Measurements from ENCODE around the gene SPATA46. TPM values are rescaled to one million over a fixed set of nuclear protein-coding genes. Genes with fewer than 3 reads are reported as not detected.
"Not testable (repeated sequence)": the region's sequence is repeated elsewhere in the genome, so short reads cannot be mapped to it uniquely, and the experiment has no call there.

The SPATA46 gene
- total RNA-seq, 1 donor from 2014 or later = not detected

DNA sequence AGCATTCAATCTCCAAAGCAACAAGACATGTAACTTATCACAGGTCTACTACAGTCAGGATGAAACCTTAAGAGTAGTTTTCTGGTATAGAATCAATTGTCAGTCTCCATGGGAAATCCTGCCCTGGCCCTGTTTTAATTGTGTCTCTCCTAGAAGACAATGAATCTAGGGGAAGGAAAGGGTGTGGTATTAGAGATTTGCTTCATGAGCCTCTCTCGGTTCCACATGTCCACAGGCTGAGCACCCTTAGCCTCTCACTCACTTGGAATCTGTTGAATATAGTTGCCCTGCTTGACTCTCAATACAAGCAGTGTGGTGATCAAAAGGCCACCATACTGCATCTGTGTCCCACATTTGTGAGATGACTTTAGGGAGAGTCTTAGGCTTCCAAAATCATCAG is 17.7 kb downstream of the SPATA46 start:
- DNase-seq (ENCODE audit: low read depth in 2 of 2) = peak in 1 of 2 donors; percentile 13

DNA sequence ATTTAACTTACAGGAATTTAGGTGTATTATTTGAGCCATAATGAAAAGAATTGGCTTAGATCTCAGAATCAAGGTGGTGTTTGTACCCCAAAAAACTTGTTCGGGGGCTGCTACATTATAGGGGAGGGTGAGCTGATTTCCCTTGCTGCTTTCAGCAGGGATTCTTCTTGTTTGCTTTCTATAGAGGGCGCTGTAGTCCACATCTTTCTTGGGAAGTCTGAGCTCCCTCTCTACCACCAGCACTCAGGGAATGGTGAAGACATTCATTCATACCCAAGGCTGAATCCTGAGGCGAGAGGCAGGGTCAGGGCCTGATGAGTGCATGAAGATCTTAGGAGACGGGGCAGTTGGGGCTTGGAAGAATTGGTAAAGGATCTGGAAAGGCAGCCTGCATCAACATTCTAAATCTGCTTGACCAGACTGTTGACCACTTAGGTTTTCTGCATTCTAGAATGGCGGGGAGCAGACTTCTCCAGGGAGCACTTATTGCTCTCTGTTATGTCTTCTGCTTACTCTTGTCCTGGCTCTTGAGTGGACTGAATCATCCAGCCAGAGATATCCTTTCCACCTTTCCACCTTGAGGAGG is 18.9 kb downstream of the SPATA46 start:
- peak; percentile 45 to 56 for DNase-seq (ENCODE audit: low read depth in 2 of 2)

DNA sequence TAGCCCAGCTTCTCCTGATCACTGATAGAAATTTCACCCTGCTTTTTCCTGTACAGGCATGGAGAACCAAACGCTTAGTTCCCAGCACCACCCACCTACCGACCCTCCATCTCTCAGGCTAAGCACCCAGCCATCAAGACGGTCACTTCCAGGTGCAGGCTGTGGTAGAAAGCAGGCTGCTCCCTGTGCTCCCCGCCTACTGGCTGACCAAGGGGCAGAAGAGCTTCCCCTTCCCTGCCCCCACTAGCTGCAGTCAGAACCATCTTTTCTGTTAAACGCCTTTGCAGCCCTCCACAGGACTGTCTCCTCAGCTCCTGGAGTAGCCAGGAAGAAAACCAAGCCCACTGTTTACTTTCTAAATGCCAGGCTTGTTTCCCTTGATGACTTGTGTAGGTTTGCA is 23.0 kb downstream of the SPATA46 start:
- DNase-seq (ENCODE audit: low read depth in 2 of 2) = no peak

DNA sequence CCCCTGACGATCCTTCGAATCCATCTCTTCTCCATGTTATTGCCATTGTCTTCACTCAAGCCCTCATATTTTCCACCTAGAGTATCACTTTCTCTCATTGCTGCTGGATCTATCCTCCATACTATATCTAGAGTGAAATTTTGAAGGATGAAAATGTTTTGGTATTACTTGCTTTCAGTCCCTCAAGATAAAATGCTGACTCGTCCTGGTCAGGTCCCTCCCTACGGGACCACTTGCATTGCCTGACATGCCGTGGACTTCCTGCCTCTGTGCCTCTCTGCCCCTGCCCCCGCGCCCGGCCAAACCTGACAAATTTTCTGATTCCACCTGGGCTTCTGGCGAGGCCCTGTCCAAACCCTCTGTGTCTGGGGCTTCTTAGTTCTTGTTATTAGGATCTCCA is 23.6 kb downstream of the SPATA46 start:
- DNase-seq (ENCODE audit: low read depth in 2 of 2) = no peak

DNA sequence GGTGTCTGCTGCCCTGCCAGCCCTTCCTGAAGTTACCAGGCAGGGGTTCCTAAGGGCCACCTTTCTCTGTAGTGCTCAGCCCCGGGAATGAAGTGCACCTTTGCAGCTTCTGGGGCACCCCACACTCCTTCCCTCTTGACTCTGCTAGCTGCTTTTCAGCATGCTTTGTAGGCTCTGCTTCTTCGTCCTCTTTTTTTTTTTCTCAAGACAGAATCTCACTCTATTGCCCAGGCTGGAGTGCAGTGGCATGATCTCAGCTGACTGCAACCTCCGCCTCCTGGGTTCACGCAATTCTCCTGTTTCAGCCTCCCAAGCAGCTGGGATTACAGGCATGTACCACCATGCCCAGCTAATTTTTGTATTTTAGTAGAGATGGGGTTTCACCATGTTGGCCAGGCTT is 24.8 kb downstream of the SPATA46 start:
- DNase-seq (ENCODE audit: low read depth in 2 of 2) = not testable (repeated sequence)

DNA sequence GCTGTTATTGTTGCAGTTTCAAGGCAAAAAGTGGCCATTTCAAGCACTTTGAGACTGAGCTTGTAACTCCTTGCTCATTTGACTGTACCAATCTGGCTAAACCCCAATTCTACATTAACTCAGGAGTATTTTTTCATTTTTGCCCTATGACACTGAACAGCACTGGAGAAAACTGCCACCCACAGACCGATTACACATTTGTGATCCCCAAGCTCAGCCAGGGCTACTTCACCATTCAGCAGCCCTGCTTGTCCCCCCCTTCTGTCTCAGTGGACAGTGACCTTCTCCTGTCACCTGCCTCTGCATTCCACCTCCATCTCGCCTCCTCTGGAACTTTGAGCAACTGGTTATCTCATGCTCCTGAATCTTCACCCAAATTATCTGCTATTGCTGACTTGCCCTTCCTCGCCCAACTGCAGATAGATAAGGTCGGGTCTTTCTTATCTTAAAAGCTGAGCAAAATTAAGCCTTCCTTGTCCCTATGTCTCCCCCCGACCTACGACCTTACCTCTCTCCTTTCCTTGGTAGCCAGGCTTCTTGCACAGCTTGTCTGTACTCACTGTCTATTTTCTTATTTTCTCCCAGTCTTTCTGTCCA is 25.3 kb downstream of the SPATA46 start:
- no peak for DNase-seq (ENCODE audit: low read depth in 2 of 2)

DNA sequence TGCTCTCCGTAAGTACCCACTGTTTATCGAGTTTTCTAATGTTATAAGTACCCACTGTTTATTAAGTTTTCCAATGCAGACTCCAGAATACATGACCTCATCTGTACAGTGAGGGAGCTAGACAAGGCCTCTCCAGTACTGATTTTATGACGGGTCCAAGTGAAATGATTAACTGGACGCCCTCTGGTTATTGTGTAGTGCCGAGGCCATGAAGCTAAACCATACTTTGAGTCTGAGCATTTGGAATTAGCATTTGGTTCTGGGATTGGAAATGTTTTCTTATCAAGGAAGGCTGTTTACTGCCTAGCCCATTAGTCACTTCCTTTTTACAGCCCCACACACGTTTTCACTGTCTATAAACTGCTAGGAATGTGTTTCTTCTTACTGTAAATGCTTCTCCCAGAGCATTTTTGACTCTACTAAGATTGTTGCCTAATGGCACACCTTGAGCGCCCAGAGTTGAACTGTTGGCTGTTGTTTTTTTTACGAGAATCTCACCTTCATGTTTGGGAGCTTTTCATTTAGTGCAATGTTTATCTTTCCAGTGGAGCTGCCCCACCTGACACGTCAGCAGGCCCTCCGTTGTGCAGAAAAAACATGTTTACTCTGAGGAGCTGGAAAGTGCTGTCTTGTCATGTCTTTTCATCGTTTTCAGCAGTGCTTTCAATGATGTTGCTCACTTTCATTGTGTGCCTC is 26.9 kb downstream of the SPATA46 start:
- peak; percentile 29 to 89 for DNase-seq (ENCODE audit: low read depth in 2 of 2)

DNA sequence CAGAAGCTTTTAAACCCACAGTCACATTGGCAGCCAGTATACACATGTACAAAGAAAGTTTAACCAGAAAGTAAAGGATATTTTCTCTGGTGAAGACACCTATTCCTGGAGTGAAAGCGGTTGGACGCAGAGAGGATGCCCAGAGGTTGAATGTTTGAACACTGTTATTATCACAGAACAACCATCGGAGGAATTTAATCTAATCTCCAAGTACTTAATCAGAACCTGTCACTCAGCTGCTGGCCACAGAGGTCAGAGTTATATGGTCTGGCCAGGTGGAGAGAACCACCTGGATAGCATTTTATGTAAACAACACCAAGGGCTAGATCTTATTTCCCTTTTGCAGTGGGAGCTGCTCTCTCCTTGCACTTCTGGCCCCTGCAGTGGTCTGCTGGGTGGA is 29.4 kb downstream of the SPATA46 start:
- DNase-seq (ENCODE audit: low read depth in 2 of 2) = no peak

DNA sequence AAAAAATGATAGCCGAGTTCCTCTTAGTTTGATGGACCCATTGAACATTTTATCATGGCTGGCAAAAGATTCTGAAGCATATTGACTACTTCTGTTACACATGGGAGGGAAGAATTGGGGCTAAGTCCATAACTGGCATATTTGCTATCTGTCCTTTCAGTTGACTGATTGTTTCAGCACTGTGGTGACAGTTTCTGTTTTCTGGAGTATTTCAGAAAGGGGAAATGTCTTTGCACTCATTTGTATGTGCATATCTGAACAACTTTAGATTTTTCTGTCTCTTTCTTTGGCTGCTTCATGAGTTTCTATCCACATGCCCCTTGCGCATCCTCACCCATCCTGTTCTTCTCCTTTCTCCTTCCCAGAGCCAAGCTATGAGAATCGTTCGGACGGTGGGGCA is 33.2 kb downstream of the SPATA46 start:
- no peak for DNase-seq (ENCODE audit: low read depth in 2 of 2)

DNA sequence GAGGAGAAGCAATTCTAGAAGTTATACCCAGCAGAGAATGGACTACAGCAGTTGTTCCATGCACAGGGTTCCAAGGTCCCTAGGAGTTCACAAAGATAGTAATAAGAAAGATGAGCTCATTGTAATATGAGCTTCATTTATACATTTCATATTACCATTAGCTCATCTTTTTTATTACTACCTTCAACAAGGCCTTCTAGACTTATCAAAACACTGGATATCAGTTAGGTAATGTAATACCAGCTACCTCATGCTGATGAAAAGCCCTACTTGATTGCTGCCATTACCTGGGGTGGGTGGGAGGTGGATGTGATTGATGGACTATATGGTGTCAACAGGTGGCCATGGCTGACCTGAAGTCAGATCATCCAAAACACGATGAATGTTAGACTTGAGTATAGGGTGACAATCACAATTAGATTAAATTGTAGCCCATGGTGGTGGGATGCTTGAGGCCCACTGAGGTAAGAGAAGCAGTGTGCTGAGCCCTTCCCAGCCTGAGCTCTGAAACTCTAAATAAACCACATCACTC is 34.1 kb downstream of the SPATA46 start:
- no peak for DNase-seq (ENCODE audit: low read depth in 2 of 2)

DNA sequence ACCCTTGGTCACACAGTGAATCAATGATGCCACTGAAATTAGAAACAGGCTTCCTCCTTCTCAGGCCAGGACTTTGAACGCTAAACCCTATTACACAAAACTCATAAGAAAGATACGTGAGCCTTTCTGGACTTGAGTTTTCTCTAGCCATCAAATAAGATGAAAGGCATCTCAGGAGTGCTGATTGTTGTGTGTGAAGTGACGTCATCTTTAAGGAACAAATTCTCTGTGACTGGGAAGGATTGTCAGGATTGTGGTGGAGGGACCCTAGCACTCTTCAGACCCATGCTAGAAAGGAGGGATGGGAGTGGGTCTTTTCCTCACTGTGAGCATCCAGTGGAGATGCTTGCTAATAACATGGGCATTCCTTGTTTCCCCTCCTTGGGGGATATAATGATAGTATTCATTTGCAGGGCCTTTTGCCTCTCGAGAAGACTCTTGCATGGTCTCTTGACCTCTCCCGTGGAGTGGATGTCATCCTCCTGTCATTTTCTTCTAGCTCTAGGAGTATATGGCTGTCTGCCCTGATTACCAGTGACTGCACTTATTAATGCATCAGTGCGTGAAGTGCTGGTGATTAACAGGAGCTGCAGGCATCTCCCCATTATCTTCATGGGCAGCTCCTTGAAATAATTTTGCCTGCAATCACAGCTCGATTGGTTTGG is 39.9 kb downstream of the SPATA46 start:
- DNase-seq (ENCODE audit: low read depth in 2 of 2) = no peak

DNA sequence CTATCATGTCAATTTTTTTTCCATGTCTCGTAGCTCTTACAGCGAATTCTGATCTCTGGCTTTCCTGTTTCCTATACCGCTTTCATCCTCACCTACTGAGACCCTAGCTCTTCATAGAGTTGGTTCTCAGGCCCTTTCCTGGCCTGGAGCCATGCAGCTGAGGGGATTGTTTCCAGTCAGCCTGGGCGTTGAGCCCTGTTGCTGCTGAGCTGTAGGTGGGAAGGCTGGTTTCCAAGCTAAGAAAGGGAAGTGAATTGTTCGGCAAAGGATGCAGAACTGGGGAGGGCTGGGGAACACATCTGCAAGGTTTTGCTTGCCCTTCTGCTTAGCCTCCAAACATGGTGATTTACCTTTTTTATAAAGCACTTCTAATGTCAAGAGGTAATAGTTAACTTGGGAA is 41.5 kb downstream of the SPATA46 start:
- DNase-seq (ENCODE audit: low read depth in 2 of 2) = peak; percentile 45 to 61

DNA sequence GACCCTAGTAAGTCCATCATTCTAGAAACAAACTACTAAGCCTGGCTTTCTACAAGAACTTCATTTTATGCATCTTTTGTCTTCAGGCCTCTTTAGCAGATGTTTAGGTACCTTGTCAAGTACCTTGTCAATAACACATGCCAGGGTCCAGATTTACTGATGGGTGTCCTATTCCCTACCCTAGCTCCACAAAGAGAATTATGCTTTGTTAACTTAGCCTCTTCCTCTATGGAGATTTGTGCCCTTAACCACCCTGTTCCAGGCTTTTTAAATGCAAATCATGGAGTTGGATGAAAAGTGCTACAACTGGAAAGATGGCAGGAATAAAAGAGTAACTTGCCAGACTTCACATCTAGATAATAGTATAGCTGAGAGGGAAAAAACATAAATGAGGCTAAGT is 42.7 kb downstream of the SPATA46 start:
- no peak for DNase-seq (ENCODE audit: low read depth in 2 of 2)

DNA sequence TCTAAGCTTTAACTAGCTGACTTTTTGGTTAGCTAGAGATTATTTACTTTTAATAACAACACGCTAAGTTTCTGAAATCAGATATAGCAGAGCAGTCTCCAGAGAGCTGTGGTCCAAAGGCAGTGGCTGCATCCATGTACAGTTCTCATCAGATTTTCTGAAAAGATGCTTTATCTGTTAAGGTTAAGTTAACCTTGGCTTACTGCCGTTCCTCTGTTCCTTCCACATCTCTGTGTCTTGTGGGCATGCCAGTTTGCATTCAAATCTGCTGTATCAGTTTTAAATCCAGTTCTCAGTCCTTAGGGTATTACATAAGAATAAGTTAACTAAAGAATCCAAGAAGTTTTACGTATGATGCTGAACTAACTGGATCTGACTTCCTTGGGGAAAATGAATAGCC is 46.8 kb downstream of the SPATA46 start:
- DNase-seq (ENCODE audit: low read depth in 2 of 2) = no peak

DNA sequence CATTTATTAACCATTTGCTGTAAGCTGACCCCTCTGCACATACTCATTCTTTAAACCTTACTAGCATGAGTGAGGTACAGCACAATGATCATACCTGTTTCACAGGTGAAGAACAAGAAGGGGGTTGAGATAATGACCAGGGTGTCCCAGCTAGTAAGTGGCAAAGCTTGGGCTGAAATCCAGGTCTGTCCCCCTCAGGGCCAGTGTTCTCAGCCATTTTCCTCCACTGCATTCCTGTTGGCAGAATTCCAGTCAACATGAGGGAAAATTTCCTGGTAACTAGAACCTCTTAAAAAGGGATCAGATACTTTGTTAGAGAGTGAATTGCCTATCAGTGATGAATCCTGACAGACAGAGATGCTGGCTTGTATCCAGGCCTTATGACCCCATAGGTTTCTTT is 48.1 kb downstream of the SPATA46 start:
- no peak for DNase-seq (ENCODE audit: low read depth in 2 of 2)

DNA sequence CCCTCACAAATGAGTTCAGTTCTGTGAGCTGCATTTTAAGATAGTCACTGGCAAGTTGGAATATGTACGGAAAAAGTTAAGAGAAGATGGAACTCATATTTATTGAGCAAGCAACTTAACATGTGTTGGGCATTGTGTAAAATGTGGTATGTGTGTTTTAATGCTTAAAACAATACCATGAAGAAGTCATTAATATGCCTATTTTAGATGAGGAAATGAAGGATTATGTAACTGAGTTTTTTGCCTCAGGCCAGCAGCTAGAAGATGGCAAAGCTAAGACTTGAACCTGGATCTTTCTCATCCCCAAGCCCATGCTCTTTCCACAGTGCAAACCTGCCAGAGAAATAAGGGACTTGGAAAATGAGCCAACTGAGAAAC is 48.9 kb downstream of the SPATA46 start:
- no peak for DNase-seq (ENCODE audit: low read depth in 2 of 2)

DNA sequence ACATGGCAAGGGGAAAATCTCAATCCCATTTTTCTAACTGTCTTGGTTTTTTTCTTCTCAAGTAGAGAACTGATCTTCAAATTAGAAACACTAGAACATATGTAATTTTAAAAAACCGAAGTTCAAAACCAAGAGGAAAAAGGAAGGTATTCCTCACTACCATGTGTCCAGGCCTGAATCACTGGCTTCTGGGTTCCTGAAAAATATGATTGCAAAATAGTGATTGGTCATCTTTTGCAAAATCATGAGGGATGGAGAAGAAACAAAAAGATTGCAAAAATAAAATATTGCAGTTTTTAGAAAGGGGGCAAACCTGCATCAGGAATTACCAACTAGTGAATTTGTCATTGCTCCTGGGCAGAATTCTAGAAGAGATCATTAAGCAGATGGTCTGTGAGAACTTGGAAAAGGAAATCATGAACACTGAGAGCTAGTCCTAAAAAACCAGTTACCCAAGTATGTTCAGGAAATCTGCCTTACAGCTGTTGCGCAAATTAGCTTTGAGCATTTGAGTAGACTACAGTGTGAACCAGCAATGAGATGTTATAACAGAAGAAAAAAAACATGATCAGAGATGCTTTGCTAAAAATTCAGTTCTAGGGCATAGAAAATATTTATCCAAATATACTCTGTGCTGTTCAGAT is 49.4 kb downstream of the SPATA46 start:
- no peak for DNase-seq (ENCODE audit: low read depth in 2 of 2)

DNA sequence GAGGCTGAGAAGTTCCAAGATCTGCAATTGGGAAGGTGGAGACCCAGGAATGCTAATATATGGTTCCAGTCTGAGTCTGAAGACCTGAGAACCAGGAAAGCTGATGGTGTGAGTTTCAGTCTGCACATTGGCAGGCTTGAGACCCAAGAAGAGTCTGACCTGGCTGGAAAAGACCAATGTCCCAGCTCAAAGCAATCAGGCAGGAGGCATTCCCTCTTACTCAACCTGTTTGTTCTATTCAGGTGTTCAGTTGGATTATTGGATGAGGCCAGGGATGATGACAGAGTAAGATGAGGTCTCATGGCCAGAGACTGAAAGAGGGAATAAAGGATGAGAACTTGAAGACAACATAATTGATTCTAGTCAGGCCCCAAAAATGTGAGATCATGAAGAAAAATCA is 50.1 kb downstream of the SPATA46 start:
- DNase-seq (ENCODE audit: low read depth in 2 of 2) = no peak

DNA sequence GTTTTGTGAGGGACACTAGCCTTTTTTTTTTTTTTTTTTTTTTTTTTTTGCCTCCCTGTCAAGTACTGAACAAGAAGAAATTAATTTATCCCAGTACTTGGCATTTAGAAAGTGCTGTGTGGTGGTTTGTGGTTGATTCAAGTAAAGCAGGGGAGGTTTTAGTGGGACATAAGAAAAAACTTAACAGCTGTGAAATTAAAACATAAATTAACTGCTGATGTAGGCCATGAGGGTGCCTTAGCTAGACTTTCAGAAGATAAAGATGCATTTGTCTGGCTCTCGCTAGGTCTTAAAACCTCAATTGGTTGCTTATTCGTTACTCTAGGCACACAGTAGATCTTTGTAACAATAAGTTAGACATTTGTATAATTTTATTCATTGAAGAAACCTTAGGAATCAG is 52.3 kb downstream of the SPATA46 start:
- DNase-seq (ENCODE audit: low read depth in 2 of 2) = no peak
